ENCODE results near the gene OR4K17.

GRCh38 chr14:20138520-20138919, 28.0 kb downstream of the OR4K17 start, which contains the start of gene OR4N5:
- no peak for TF ChIP-seq CTCF (conservative IDR thresholded peaks at IDR 0.05; ENCODE audit: low read length)
- TF ChIP-seq EZH2phosphoT487 (IDR thresholded peaks at IDR 0.05; ENCODE audit: borderline replicate concordance): no peak

Measured in Loucy (cell line).